ENCODE data around the gene FLNA. TPM values are rescaled to one million over a fixed set of nuclear protein-coding genes. Genes with fewer than 3 reads are reported as not detected.
"Not testable (repeated sequence)": the region's sequence is repeated elsewhere in the genome, so short reads cannot be mapped to it uniquely, and the experiment has no call there.

FLNA gene
- total RNA-seq, 2 donors from 2014 or later = 1,711 to 2,337 TPM

- no peaks in the 10 kb centered on the region for H3K4me1 ChIP-seq (replicated peaks)
- intact Hi-C loops (cut with DNase I) = no loop called here
- H3K9me3 ChIP-seq = no peaks in the 10 kb centered on the region
- DNase-seq (ENCODE audit: low spot score) = no peak
- H3K4me3 ChIP-seq = no peak overlapping the region
- 79% methylated on average over 6 of the region's 6 CpGs for WGBS
- TF ChIP-seq CTCF (IDR thresholded peaks at IDR 0.05) (no peak), POLR2AphosphoS5 (IDR thresholded peaks at IDR 0.05) (no peak), POLR2A (IDR thresholded peaks at IDR 0.05) (no peak)
- no peaks in the 10 kb centered on the region for H3K27me3 ChIP-seq (replicated peaks; ENCODE audit: insufficient read depth)
- H3K36me3 ChIP-seq = no peaks in the 10 kb centered on the region
- no peak overlapping the region for H3K27ac ChIP-seq
Measured at GRCh38 chrX:154307202-154307601, 67.2 kb downstream of the FLNA start.

GRCh38 chrX:154305541-154306205 lies 68.8 kb downstream of the FLNA start:
- no peaks in the 10 kb centered on the region for H3K27me3 ChIP-seq (replicated peaks; ENCODE audit: insufficient read depth)
- no peak overlapping the region for H3K4me3 ChIP-seq
- intact Hi-C loops (cut with DNase I) = no loop called here
- no peaks in the 10 kb centered on the region for H3K36me3 ChIP-seq
- no peak overlapping the region for H3K27ac ChIP-seq
- H3K9me3 ChIP-seq = no peaks in the 10 kb centered on the region
- WGBS = 49% methylated on average over 7 of the region's 11 CpGs
- DNase-seq (ENCODE audit: low spot score) = no peak
- H3K4me1 ChIP-seq (replicated peaks) = no peaks in the 10 kb centered on the region
- peak; percentile 25 for TF ChIP-seq POLR2AphosphoS5 (IDR thresholded peaks at IDR 0.05)
- no peak for TF ChIP-seq POLR2A (IDR thresholded peaks at IDR 0.05)
- no peak for TF ChIP-seq CTCF (IDR thresholded peaks at IDR 0.05)

GRCh38 chrX:154304846-154305245 lies 69.6 kb downstream of the FLNA start:
- Histone ChIP-seq H3K27ac (no peak overlapping the region), H3K4me1 (replicated peaks) (no peaks in the 10 kb centered on the region), H3K36me3 (no peaks in the 10 kb centered on the region), H3K27me3 (replicated peaks; ENCODE audit: insufficient read depth) (no peaks in the 10 kb centered on the region), H3K9me3 (no peaks in the 10 kb centered on the region), H3K4me3 (no peak overlapping the region)
- intact Hi-C loops (cut with DNase I) = no loop called here
- WGBS = 78% methylated on average over 10 of the region's 10 CpGs
- TF ChIP-seq POLR2AphosphoS5 (IDR thresholded peaks at IDR 0.05) (no peak), CTCF (IDR thresholded peaks at IDR 0.05) (no peak), POLR2A (IDR thresholded peaks at IDR 0.05) (no peak)
- no peak for DNase-seq (ENCODE audit: low spot score)

GRCh38 chrX:154303476-154303875 lies 71.0 kb downstream of the FLNA start:
- no peaks in the 10 kb centered on the region for H3K4me1 ChIP-seq (replicated peaks)
- TF ChIP-seq POLR2AphosphoS5 (IDR thresholded peaks at IDR 0.05) = no peak
- no peak for TF ChIP-seq POLR2A (IDR thresholded peaks at IDR 0.05)
- no peak for TF ChIP-seq CTCF (IDR thresholded peaks at IDR 0.05)
- no peak overlapping the region for H3K27ac ChIP-seq
- no peak for DNase-seq (ENCODE audit: low spot score)
- H3K27me3 ChIP-seq (replicated peaks; ENCODE audit: insufficient read depth) = no peaks in the 10 kb centered on the region
- intact Hi-C loops (cut with DNase I) = no loop called here
- WGBS = 49% methylated on average over 8 of the region's 8 CpGs
- H3K36me3 ChIP-seq = no peaks in the 10 kb centered on the region
- H3K9me3 ChIP-seq = no peaks in the 10 kb centered on the region
- no peak overlapping the region for H3K4me3 ChIP-seq

GRCh38 chrX:154302998-154303397 lies 71.4 kb downstream of the FLNA start:
- H3K9me3 ChIP-seq; H3K4me3 ChIP-seq; intact Hi-C loops (cut with DNase I); H3K4me1 ChIP-seq (replicated peaks); DNase-seq (ENCODE audit: low spot score); H3K27me3 ChIP-seq (replicated peaks; ENCODE audit: insufficient read depth); H3K36me3 ChIP-seq; H3K27ac ChIP-seq: not testable (repeated sequence)
- 89% methylated on average over 7 of the region's 7 CpGs for WGBS
